Lung (tissue), 12 donors: ENCODE results near the gene KLHL17. TPM values are rescaled to one million over a fixed set of nuclear protein-coding genes. Genes with fewer than 3 reads are reported as not detected.

ENCODE experiments used
- ATAC-seq: fragments of 200-7000 bp; cut with Tn5 transposase; one replicate; pipeline ENCODE4 v1.9.1; 2020; ENCODE audit warnings: moderate number of reproducible peaks; ENCODE audit not compliant: insufficient read depth, low FRiP score
- DNase-seq, 3 donors: peaks; one replicate each; pipeline ENCODE4 v3.0.0-alpha.2; 2013 to 2017
- H3K27ac ChIP-seq, 2 donors: one replicate each; pipeline ENCODE4 v1.5.1; 2013; ENCODE audit warnings: mild to moderate bottlenecking in 2 of 2, moderate library complexity in 2 of 2, control low read depth in 1 of 2, inconsistent platforms in 1 of 2, low read depth in 1 of 2, low read length in 1 of 2
- H3K27me3 ChIP-seq, 3 donors: one replicate each; pipeline ENCODE4 v1.5.1; 2013; ENCODE audit warnings: low read length in 2 of 3; ENCODE audit not compliant: control insufficient read depth in 3 of 3, insufficient read depth in 3 of 3
- H3K36me3 ChIP-seq, 4 donors: one replicate each; pipeline ENCODE4 v1.5.1; 2013; ENCODE audit warnings: low read length in 4 of 4, mild to moderate bottlenecking in 1 of 4, moderate library complexity in 1 of 4; ENCODE audit not compliant: control insufficient read depth in 4 of 4, insufficient read depth in 4 of 4
- H3K4me1 ChIP-seq, 5 donors: one replicate each; pipeline ENCODE4 v1.5.1; 2013; ENCODE audit warnings: low read length in 5 of 5, mild to moderate bottlenecking in 2 of 5, moderate library complexity in 1 of 5; ENCODE audit not compliant: control insufficient read depth in 5 of 5, insufficient read depth in 5 of 5
- H3K4me3 ChIP-seq: one replicate; pipeline ENCODE4 v1.5.1; 2013; ENCODE audit warnings: mild to moderate bottlenecking, control low read depth, moderate library complexity
- H3K9ac ChIP-seq, 2 donors: one replicate each; pipeline ENCODE4 v1.5.1; 2013; ENCODE audit warnings: low read length in 2 of 2, control low read depth in 1 of 2; ENCODE audit not compliant: insufficient read depth in 1 of 2
- H3K9me3 ChIP-seq, 4 donors: one replicate each; pipeline ENCODE4 v1.5.1; 2013; ENCODE audit warnings: low read length in 3 of 4, mild to moderate bottlenecking in 1 of 4, moderate library complexity in 1 of 4; ENCODE audit not compliant: control insufficient read depth in 4 of 4, insufficient read depth in 3 of 4
- CTCF ChIP-seq: IDR thresholded peaks from 2 replicates; pipeline ENCODE4 v1.5.1; 2012; ENCODE audit warnings: mild to moderate bottlenecking; ENCODE audit errors: control extremely low read depth, extremely low read depth
- WGBS, 2 donors: extraction: QIAGEN DNeasy Blood & Tissue Kit; methylation state at CpG; one replicate each; pipeline ENCODE4 v1.1.7; 2013; 5-methylcytosine and 5-hydroxymethylcytosine counted together
- polyA plus RNA-seq, 2 donors: library from polyadenylated mRNA; stranded (reverse); fragments of 200-250 nt; gene quantifications; one replicate each; pipeline ENCODE4 v1.2.1, GENCODE V29; 2013
- total RNA-seq, 2 donors: library from RNA; depleted of rRNA in 1 of 2; stranded (reverse); fragments of >200 nt in 1 of 2; gene quantifications; one replicate each; pipeline ENCODE4 v1.2.1, GENCODE V29; 2014 to 2021
- donor health status: control.
- donor health status: control.
- donor health status: Bipolar disorder and iron deficiency.
- donor health status: healthy.
- donor health status: DM: yes; HTN: yes; CAD: no.

The KLHL17 gene
- total and polyA plus RNA-seq, 4 donors = 10.0 to 15.2 (median 13.0) TPM

- Histone ChIP-seq H3K27me3 (peaks cover 0 to 16% (median 4%) of the 10 kb centered on the region in 3 donors), H3K4me1 (peaks cover 0 to 42% (median 9%) of the 10 kb centered on the region in 5 donors), H3K27ac (no peak overlapping the region), H3K9ac (no peak overlapping the region), H3K4me3 (no peak overlapping the region), H3K36me3 (peaks cover 0 to 19% (median under 1%) of the 10 kb centered on the region in 4 donors), H3K9me3 (no peaks in the 10 kb centered on the region)
- 68 to 83% methylated on average over 16 of the region's 16 CpGs for WGBS, 2 donors
- TF ChIP-seq CTCF = no peak
- ATAC-seq = no peak
- no peak for DNase-seq
Measured at GRCh38 chr1:932173-932510, 28.2 kb upstream of the KLHL17 start.

DNA sequence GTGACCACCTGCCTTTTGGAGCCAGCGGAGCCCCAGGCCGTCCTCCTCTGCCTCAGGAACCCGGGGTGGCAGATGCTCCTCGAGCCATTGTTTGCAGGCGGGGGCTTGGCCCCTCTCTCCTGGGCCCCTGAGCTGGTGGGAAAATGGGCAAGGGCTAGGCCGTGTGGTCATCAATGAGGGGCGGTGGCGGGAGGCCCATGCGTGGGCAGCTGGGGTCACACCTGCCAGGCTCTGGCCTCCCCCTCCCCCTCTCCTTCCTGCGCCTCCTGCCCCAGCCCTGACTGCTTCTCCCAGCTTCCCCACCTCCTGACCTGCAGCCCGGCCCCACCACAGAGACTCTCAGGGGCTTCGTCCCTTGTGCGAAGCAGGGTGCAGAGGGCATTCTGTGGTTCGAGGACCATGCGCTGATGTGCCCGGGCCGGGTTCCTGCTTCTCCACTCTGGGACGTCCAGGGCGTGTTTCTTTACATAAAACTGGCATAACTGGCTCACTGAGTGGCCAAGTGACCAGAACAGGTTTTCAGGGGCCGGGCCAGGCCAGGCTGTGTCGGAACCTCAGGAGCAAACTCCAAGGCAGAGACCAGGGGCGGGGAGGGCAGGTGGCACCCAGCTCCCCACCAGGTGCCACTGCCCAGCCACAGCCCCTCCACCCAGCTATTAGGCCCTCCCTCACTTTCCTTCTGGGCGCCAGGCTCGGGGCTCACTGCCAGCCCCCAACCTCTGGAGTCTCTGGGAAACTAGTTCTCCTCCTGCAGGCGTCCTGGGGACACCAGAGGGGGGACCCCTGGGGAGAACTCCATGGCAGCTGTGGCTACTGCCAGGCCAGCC, 27.4 kb upstream of the KLHL17 start:
- WGBS, 2 donors = 59 to 71% methylated on average over 23 to 25 of the region's 25 CpGs
- no peak overlapping the region for H3K9ac ChIP-seq
- H3K4me3 ChIP-seq = no peak overlapping the region
- H3K9me3 ChIP-seq = peaks cover 0 to 2% (median 0%) of the 10 kb centered on the region in 4 donors
- ATAC-seq = no peak
- peaks cover 0 to 16% (median 5%) of the 10 kb centered on the region in 3 donors for H3K27me3 ChIP-seq
- TF ChIP-seq CTCF = no peak
- DNase-seq = peak; percentile 57 to 68 (median 61)
- H3K4me1 ChIP-seq = peaks cover 0 to 38% (median 11%) of the 10 kb centered on the region in 5 donors
- peaks cover 0 to 19% (median under 1%) of the 10 kb centered on the region in 4 donors for H3K36me3 ChIP-seq
- no peak overlapping the region for H3K27ac ChIP-seq

GRCh38 chr1:933603-933940, 26.8 kb upstream of the KLHL17 start:
- Histone ChIP-seq H3K9ac (no peak overlapping the region), H3K27ac (no peak overlapping the region), H3K27me3 (peaks cover 0 to 16% (median 5%) of the 10 kb centered on the region in 3 donors), H3K36me3 (peaks cover 0 to 19% (median under 1%) of the 10 kb centered on the region in 4 donors), H3K9me3 (peaks cover 0 to 3% (median 0%) of the 10 kb centered on the region in 4 donors), H3K4me1 (peaks cover 0 to 42% (median 11%) of the 10 kb centered on the region in 5 donors), H3K4me3 (no peak overlapping the region)
- no peak for ATAC-seq
- peak in 1 of 3 donors; percentile 31 for DNase-seq
- no peak for TF ChIP-seq CTCF
- 30 to 31% methylated on average over 10 of the region's 10 CpGs for WGBS, 2 donors
